IPS-11a (cell line): Measurements from ENCODE around the gene LRRC56.

Experiments
- H3K4me3 ChIP-seq: one replicate; pipeline ENCODE4 v1.5.1; 2013; ENCODE audit warnings: low read depth, low read length, control low read depth

LRRC56 gene

DNA sequence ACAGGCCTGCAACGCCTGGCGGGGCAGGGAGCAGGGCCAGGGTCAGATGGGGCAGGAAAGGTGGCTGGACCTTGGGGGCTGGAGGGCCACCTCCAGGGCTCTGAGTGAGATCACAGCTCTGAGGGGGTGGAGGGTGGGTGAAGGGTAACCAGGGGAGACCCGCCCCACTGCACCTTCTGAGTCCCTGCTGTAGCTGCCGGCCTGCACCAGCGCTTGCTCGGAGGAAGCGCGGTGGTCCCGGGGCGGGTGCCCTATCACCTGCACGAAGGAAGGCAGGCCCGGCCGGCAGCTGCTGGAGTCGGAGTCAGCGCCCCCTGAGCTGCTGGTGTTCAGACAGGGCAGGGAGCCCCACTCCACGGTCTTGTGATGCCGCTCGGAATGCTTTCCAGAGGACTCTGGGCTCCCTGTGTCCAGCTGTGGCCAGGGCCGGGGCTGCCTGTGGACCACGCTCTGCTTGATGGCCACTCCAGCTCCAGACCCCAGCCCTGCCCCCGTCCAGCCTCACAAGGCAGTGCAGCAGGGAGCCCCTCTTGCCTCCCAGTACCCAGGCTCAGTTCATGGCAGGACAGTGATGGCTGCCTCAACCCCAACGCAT, 19.4 kb downstream of the LRRC56 start:
- no peak overlapping the region for H3K4me3 ChIP-seq

DNA sequence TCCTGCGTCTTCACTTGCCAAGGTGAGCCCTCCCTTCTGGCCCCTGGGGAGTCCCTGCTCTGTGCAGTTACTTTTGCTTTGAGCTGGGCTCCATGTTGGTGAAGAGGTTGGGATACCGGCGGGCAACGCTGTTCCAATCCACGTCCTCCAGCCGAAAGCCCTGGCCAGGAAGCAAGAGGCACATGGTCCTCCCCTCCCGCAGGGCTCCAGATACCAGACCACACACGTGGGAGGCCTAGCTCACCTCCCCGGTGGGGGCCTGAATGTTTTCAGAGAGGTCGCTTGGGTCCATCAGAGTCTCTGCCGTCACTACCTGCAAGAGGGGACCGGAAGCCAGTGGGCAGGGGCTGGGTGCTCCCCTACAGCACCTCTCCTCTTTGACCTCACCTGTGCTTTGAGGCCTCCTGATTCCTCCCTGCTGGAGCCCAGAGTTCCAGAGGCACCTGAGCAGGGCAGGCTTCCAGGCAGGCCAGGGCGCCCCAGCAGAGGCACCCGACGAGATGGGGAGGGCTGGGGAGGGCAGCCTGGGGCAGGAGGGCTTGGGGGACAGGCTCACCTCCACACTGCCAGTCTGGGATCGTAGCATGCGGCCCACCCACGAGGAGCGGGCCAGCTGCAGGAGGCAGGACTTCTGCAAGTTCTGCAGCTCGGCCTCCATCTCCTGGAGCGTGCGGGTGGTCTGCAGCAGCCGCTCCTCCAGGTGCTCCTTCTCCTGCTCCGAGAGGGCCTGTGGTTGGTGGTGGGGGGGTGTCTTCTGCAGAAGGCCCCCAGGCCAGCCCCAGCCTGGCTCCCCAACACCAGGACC, 20.2 kb downstream of the LRRC56 start:
- H3K4me3 ChIP-seq: no peak overlapping the region

DNA sequence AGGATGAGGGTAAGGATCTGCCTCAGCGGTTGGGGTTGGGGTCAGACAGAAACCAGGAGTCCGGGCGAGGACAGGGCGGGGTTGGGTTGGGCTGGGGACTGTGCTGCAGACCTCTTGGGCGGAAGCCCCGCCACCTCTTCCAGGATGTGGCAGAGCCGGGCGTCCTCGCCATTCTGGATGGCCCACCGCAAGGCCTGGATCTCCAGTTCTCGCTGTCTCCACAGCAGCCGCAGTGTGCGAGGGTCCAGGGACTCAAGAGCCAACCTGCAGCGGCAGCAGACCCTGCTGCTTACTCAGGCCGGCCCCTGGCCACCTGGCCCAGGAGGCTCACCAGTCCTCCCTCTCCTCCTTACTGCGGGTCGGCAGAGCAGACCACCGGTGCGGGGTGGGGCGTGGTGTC, 21.2 kb downstream of the LRRC56 start:
- H3K4me3 ChIP-seq: no peak overlapping the region

DNA sequence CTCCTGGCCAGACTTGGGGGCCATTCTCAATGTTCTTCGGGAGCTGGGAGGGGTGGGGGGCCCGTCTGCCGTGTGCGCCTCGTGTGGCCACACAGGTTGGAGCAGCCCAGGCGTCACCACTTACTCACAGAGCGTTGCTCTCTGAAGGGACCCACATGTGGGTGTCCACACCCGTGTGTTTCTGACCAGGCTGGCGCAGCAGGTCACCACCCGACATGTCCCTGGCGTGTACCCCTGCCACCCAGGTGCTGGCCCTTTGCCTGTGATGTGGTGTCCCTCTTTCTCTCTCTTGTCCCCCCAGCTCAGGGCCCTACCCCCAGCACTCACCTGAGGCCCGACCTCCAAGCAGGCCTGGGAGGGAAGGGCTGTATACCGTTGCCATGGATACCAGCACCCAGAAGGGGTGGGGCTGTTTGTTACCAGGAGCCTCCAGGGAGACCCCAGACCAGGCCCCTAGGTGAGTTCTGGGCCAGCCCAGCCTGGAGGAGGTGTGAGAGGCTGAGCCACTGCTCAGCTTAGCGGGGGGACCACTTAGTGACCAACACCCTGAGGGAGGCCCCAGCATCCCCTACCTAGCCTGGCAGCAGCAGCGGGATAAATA, 21.8 kb downstream of the LRRC56 start:
- no peak overlapping the region for H3K4me3 ChIP-seq

DNA sequence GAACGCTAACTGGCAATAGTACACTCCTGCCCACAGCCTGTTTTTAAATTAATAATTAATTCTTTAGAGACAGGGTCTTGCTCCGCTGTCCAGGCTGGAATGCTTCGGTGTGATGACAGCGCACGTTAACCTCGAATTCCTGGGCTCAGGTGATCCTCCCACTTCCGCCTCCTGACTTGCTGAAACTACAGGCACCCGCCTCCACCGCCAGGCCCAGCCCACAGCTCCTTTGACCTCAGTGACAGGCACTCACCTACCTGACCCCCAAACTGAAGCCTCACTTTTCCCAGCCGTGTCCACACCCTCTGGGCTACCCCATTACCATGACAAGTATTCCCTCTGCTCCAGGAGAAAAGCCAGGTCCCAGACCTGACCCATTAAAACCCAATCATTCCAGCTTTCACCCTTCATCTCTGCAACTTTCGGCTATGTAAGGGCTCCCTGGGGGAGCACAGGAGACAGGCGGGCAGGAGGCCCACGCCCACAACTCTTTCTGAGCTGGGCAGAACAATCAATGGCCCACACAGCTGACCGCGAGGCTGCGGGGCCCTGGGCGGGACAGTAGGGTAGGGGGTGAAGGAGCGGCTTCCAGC, 22.5 kb downstream of the LRRC56 start:
- H3K4me3 ChIP-seq: peak overlapping the region; percentile 40

DNA sequence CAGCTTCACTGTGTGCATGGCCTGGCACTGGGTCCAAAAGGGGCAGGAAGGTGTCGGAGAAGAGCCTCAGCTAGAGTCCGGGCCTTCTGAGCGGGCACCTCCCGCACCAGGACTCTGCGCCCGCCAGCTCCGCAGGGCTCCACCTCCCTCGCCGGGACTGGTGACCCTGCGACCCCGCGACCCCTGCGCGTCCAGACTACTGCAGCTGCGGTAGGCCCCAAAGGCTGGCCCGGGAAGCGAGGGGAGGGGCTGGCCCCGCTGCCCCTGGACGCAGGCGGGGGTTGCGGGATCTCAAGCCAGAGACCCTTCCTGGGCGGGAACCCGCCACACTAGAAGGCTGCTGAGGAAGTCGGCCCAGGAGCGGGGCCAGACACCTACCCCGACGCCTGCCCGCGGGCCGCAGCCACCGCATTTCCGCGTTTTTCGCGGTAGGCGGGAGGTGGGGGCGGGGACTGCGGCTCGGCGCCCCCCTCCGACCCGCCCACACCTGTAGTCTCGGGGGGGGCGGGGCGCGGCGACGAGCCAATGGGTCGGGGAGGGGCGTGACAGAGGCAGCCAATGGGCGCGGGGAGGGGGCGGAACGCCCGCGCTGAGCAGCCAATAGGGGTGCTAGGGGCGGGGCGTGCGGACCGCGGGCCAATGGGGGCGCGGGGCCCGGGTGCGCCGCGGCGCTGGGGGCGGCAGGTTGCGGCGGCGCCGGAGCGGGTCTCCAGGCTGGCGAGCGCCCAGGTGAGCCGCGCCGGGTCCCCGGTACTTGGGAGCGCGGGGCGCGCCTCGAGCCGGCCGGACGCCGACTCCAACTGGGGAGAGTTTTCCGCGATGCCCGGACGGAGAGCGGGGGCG, 23.2 kb downstream of the LRRC56 start, which contains the start of the genes LMNTD2 and RASSF7:
LMNTD2 (minus strand) TSS at position 434 of the 843 bp plus-strand sequence; CDS start at position 412, 22 bp downstream.
RASSF7 (plus strand) TSS at position 666 of the 843 bp plus-strand sequence. CDS start 799 bp downstream, outside the sequence.
- H3K4me3 ChIP-seq: peak within 1 kb of the TSS; percentile 65

DNA sequence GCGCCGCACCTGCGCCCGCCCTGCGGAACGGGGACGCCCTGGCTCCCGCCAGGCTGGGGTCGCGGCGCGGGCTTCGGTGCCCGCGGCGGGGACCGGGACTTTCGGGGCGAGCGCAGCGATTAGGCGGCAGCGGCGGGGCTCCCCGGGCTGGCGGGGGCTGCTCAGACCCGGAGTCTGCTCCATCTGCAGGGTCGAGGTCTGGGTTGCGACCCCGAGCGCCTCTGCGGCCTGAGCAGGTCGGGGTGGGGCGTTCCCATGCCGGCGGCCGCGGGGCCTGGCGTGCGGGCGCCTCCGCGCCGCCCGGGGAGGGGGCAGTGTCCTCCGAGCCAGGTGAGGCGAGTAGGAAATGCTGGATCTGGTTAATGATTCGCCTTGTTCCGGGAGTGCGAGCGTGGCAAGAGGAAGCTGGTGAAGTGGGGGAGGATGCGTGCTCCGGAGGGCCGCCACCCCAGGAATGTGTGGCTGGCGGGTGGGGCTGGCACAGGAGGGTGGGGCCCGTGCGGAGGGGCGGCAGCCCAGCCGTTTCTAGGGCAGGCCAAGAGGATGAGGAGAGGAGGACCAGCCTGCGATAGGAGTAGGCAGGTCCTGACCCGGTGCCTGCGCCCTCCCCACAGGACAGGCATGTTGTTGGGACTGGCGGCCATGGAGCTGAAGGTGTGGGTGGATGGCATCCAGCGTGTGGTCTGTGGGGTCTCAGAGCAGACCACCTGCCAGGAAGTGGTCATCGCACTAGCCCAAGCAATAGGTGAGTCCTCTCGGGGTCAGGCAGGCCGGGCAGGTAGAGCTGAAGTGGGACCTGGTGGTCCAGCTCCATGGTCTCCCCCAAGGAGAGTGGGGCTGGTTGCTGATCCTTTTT, 24.0 kb downstream of the LRRC56 start:
- H3K4me3 ChIP-seq: peak overlapping the region; percentile 65

DNA sequence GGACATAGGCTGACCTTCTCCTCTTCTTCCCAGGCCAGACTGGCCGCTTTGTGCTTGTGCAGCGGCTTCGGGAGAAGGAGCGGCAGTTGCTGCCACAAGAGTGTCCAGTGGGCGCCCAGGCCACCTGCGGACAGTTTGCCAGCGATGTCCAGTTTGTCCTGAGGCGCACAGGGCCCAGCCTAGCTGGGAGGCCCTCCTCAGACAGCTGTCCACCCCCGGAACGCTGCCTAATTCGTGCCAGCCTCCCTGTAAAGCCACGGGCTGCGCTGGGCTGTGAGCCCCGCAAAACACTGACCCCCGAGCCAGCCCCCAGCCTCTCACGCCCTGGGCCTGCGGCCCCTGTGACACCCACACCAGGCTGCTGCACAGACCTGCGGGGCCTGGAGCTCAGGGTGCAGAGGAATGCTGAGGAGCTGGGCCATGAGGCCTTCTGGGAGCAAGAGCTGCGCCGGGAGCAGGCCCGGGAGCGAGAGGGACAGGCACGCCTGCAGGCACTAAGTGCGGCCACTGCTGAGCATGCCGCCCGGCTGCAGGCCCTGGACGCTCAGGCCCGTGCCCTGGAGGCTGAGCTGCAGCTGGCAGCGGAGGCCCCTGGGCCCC, 24.8 kb downstream of the LRRC56 start:
- no peak overlapping the region for H3K4me3 ChIP-seq

DNA sequence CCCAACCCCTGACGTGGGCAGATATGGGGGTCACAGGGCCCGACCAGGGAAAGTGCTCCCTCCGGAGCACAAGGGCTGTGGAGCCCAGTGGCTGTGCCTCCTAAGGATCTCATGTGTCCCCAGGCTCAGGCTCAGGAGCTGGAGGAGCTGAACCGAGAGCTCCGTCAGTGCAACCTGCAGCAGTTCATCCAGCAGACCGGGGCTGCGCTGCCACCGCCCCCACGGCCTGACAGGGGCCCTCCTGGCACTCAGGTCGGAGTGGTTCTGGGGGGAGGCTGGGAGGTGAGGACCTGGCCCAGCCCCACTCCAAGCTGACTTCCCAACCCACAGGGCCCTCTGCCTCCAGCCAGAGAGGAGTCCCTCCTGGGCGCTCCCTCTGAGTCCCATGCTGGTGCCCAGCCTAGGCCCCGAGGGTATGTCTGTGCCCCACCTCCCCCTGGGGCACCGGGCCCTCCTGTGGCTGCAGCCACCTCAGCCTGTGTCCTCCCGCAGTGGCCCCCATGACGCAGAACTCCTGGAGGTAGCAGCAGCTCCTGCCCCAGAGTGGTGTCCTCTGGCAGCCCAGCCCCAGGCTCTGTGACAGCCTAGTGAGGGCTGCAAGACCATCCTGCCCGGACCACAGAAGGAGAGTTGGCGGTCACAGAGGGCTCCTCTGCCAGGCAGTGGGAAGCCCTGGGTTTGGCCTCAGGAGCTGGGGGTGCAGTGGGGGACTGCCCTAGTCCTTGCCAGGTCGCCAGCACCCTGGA, 25.9 kb downstream of the LRRC56 start:
- no peak overlapping the region for H3K4me3 ChIP-seq

DNA sequence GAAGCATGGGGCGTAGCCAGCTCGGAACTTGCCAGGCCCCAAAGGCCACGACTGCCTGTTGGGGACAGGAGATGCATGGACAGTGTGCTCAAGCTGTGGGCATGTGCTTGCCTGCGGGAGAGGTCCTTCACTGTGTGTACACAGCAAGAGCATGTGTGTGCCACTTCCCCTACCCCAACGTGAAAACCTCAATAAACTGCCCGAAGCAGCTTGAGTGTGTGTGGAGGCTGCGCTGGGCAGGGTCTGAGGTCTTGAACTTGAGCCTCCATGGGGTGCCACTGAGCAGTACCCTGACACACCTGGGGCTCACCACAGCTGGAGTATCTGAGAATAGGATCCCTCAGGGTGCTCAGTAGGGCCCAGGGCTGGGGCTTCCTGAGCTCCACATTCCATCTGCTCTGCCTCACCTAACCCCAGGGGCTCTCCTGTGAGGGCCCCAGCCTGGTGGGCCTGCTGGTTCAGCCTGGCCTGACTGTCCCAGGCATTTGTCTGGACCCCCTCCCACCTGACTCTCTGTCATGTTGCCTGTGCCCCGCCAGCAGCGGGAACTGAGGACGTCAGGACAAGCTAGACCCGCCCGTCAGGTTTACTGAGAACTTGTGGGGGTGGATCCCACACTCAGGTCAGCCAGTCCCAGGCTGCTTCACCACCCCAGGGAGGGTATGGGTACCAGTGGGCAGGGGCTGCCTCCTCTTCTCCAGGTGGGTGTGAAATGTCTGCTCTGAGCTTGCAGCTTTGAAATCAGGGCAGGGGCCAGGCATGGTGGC, 26.7 kb downstream of the LRRC56 start:
- no peak overlapping the region for H3K4me3 ChIP-seq

DNA sequence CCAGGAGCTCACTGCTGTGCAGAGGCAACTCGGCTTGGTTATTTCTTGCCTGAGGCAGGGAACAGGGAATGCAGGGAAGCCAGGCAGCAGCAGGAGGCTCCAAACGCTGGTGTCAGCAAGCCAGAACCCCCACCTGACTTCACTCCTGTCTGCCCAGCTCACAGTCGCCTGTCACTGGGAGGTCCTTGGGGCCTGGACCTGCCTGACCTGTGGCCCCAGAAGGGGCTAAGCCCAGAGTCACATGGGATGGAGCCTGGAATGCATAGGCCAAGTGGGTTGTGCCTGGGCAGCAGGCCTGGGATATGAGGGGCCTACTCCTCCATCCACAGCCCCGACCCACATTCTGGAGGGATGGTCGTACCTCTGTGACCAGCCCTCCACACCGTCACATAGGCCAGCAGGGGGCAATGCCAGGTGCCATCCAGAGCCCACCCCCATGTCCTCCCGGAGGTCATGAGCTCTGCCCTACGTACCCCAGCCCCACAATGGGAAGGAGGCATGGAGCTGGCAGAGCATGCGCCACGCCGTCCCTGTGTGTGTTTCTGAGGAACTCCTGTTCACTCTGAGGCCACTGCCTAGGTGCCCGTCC, 28.7 kb downstream of the LRRC56 start:
- no peak overlapping the region for H3K4me3 ChIP-seq

DNA sequence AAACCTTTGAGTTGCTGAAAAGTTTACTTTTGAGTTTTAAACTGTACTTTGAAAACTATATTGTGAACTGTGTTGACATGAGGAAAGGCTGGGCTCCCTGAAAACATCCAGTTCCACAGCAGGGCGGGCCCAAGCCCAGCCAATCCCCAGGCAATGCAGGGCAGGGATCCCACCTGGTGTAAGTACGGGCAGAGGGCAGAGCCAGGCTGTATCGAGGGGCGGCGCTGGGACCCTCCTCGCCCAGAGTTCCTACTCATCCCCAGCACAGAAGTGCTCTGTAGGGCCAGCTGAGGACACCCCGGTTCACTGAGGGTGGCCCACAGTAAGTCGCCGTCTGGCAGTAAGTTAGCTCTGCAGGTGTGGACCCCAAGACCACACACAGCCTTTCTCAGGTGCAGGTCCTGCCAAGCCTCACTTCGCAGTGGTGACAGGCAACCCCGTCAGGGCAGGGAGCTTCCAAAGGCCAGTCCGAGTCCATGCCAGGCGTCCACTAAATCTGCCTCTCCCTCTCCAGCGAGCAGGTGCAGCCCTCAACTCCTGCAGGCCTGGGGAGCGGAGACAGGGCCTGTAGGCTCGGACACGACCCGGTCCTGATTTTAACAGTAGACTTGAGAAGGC, 29.8 kb downstream of the LRRC56 start:
- H3K4me3 ChIP-seq: no peak overlapping the region

DNA sequence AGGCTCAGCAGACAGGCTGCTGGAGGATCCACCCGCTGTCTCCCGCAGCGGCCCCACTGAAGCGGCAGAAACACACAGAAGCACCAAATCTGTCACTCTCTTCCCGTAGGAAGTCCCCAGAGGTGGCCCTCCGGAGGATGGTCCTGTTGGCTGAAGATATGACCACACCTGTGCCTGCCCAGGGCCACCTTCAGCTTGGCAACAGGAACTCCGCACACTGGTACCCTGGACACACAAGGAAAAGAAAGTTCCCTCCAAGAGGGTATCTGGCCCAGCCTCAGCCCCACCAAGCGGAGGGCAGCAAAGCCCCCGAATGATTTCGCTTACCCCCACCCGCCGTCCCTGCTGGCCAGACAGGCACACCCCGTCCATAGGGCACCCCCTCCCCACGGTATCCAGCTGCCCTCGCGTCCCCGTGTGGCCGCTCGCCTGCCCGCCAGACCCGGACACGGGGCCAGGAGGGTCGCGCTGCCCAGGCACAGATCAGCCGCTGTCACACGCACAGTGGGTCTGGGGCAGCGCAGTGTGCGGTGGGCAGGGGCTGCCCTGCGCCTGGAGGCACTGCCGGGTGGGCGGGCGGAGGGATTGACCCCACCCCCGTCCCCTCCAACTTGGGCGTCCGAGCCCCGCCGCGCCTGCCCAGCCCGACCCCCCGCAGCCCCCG, 30.4 kb downstream of the LRRC56 start:
- H3K4me3 ChIP-seq: peak overlapping the region; percentile 45

DNA sequence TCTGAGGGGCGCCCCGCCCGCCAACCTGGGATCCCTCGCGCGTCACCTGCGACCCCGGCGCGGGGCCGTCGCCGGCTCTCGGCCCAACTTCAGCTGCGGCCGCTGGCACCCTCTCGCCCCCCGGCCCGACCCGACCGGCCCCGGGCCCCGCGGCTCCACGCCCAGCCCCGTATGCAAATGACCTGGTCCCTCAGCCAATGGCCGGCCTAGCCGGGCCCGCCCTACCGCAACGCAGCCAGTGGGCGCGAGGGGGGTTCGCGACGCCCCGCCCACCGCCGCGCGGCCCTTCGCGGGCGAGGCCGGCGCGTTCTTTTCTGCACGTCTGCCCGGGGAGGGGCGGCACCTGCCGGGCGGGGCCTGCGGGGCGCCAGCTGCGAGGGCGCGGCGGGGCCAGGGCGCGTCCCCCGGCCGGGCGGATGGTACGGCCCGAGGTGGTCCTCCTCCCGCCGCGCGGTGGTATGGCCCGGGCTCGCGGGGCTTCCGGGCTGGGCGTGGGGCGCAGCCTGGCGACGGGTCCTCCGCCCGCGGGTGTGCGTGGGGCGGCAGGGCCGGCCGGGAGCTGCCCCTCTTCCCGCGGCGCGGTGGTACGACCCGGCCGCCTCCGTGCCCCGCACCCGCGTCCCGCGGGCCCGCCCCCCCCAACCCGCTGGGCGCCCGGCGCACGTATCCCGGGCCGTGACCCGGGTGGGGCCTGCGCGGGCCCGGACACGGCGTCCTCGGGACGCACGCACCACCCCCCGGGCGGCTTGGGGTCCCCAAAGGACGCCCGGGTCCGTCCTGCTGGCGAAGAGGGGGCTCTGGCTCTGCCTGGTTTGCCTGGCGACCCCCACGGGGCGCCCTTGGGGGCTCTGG, 31.2 kb downstream of the LRRC56 start:
- peak overlapping the region; percentile 47 for H3K4me3 ChIP-seq

DNA sequence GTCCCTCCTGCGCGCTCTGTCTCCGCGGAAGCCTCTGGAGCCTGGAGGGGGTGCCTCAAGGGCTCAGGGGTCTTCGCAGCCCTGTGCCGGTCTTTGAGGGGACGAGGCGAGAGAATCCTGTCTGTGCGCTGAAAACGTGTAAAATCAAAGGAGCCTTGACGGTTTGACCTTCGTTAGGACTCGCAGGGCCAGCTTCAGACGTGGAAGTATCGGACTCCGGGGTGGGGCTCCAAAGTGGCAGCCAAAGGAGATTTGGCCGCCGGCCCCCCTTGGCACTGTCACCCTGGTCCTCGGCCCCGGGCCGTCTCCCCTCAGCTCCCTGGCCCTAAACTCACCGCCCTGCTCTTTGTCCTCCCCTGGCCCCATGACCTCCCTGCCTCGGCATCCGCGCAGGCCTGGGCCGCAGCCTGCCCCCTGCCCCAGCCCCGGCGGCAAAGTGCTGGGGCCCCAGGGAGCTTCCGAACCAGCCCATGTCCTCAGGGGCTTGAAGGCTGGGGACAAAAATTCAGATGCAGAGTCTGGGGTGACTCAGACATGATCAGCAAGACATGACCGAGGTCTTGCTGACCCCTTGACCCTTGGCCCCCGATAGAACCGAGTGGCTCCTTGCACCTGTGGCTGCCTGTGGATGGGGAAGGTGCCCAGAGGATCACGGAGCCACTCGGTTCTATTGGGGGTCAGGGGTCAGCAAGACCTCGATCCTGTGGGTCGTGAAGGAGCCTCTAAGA, 32.0 kb downstream of the LRRC56 start:
- H3K4me3 ChIP-seq: peak overlapping the region; percentile 47
